HCT116 (cell line): ENCODE data around the gene RAD9A. TPM values are rescaled to one million over a fixed set of nuclear protein-coding genes. Genes with fewer than 3 reads are reported as not detected.

Experiments used
- ATAC-seq: fragments of 200-7000 bp; cut with Tn5 transposase; 2 replicates; pipeline ENCODE4 v1.9.1; 2020; ENCODE audit warnings: mild to moderate bottlenecking, moderate library complexity
- BruUV-seq: library from RNA; stranded (reverse); fragments of 400-500 nt; replicated peaks from 2 replicates; lab custom pipeline; 2021; lab: Mats Ljungman, UMichigan
- CTCF ChIA-PET: fragments of 300-600 bp; sonication (Branson Sonifier 250); formaldehyde crosslinking; loops from one replicate; lab custom pipeline; 2021; ENCODE audit warnings: antibody characterized with exemption; lab: Charles Lee
- POLR2A ChIA-PET: fragments of 300-600, 350-600 bp; sonication (Branson Sonifier 250); formaldehyde crosslinking; loops from one replicate; lab custom pipeline; 2021; ENCODE audit warnings: antibody characterized with exemption; lab: Charles Lee
- RAD21 ChIA-PET, 2 experiments: fragments of 300-600 bp; sonication (Branson Sonifier 250); formaldehyde crosslinking; loops; one replicate each; lab custom pipeline; 2023; ENCODE audit warnings: low total read pairs in 2 of 2; ENCODE audit not compliant: uncharacterized antibody in 2 of 2, unreplicated experiment in 2 of 2, low non-redundant PET in 1 of 2; lab: Charles Lee
- DNase-seq: peaks from one replicate; pipeline ENCODE4 v3.0.0-alpha.2; 2010; ENCODE audit warnings: low read depth, low spot score
- H2AFZ ChIP-seq: fragments of 200-600 bp; shearing (Covaris generic), sonication (generic); 2 replicates; pipeline ENCODE4 v1.6.1; 2017; ENCODE audit warnings: low read depth, mixed run types, mixed read lengths, antibody characterized with exemption, low read length; ENCODE audit not compliant: poor library complexity, severe bottlenecking
- H3K27ac ChIP-seq: 2 replicates; pipeline ENCODE4 v1.5.1; 2012; ENCODE audit warnings: low read depth, low read length
- H3K27me3 ChIP-seq: fragments of 200-600 bp; sonication (generic); 2 replicates; pipeline ENCODE4 v1.6.1; 2016; ENCODE audit warnings: mixed run types, low read length, mixed read lengths; ENCODE audit not compliant: insufficient read depth
- H3K36me3 ChIP-seq, 2 experiments: fragments of 200-500 bp in 1 of 2; fragments of 200-600 bp in 1 of 2; sonication (Bioruptor generic) in 1 of 2; sonication (generic) in 1 of 2; 2 replicates each; pipeline versions ENCODE4 v1.5.1 to v1.6.1; 2014 to 2016; ENCODE audit warnings: low read length in 2 of 2, inconsistent platforms in 1 of 2, mixed read lengths in 1 of 2, mixed run types in 1 of 2; ENCODE audit not compliant: insufficient read depth in 2 of 2, control insufficient read depth in 1 of 2
- H3K4me1 ChIP-seq, 2 experiments: fragments of 200-600 bp in 1 of 2; sonication (generic) in 1 of 2; 2 replicates each; pipeline versions ENCODE4 v1.5.1 to v1.6.1; 2012 to 2017; ENCODE audit warnings: low read length in 2 of 2, inconsistent platforms in 1 of 2, mild to moderate bottlenecking in 1 of 2, mixed read lengths in 1 of 2, mixed run types in 1 of 2, moderate library complexity in 1 of 2; ENCODE audit not compliant: insufficient read depth in 2 of 2, control insufficient read depth in 1 of 2
- H3K4me2 ChIP-seq: fragments of 200-600 bp; sonication (generic); 2 replicates; pipeline ENCODE4 v1.6.1; 2017; ENCODE audit warnings: mixed run types, low read length, mixed read lengths
- H3K4me3 ChIP-seq, 2 experiments: fragments of 200-600 bp in 1 of 2; sonication (generic) in 1 of 2; replicated peaks in 1 of 2; 2 replicates each; pipeline ENCODE4 v1.5.1; 2011 to 2016; ENCODE audit warnings: low read length in 2 of 2, control low read depth in 1 of 2, low read depth in 1 of 2, mild to moderate bottlenecking in 1 of 2, mixed read lengths in 1 of 2, mixed run types in 1 of 2
- H3K79me2 ChIP-seq: fragments of 200-600 bp; sonication (generic); 2 replicates; pipeline ENCODE4 v1.6.1; 2017; ENCODE audit warnings: mild to moderate bottlenecking, mixed run types, low read length, moderate library complexity, mixed read lengths; ENCODE audit not compliant: insufficient read depth
- H3K9ac ChIP-seq: fragments of 200-600 bp; sonication (generic); 2 replicates; pipeline ENCODE4 v1.6.1; 2016; ENCODE audit warnings: low read length, mixed read lengths
- H3K9me2 ChIP-seq: fragments of 200-600 bp; sonication (generic), shearing (Covaris generic); 2 replicates; pipeline ENCODE4 v1.6.1; 2017; ENCODE audit warnings: mixed run types, mild to moderate bottlenecking, moderate library complexity; ENCODE audit not compliant: insufficient read depth
- H3K9me3 ChIP-seq, 2 experiments: fragments of 200-500 bp in 1 of 2; fragments of 200-600 bp in 1 of 2; sonication (Bioruptor generic) in 1 of 2; sonication (generic) in 1 of 2; 2 replicates each; pipeline ENCODE4 v1.6.1; 2014 to 2017; ENCODE audit warnings: low read length in 2 of 2, mixed read lengths in 2 of 2, inconsistent platforms in 1 of 2, low read depth in 1 of 2, mild to moderate bottlenecking in 1 of 2, mixed run types in 1 of 2, moderate library complexity in 1 of 2; ENCODE audit not compliant: control insufficient read depth in 1 of 2, insufficient read depth in 1 of 2
- H4K20me1 ChIP-seq: fragments of 200-600 bp; sonication (generic), shearing (Covaris generic); 2 replicates; pipeline ENCODE4 v1.6.1; 2017; ENCODE audit warnings: mixed run types, mild to moderate bottlenecking, moderate library complexity; ENCODE audit not compliant: insufficient read depth
- EGR1 ChIP-seq: IDR thresholded peaks from 2 replicates; pipeline ENCODE4 v1.6.1; 2012; ENCODE audit warnings: low read depth
- MAX ChIP-seq: IDR thresholded peaks from 2 replicates; pipeline ENCODE4 v1.6.1; 2012
- POLR2A ChIP-seq: IDR thresholded peaks from 2 replicates; pipeline ENCODE4 v1.7.0; 2011; ENCODE audit warnings: borderline replicate concordance; ENCODE audit not compliant: insufficient read depth, insufficient read length; ENCODE audit errors: extremely low read depth
- POLR2AphosphoS5 ChIP-seq: IDR thresholded peaks from 2 replicates; pipeline ENCODE4 v1.6.1; 2011; ENCODE audit warnings: mild to moderate bottlenecking, low read depth, low read length, moderate library complexity
- RAD21 ChIP-seq: IDR thresholded peaks from 2 replicates; pipeline ENCODE4 v1.6.1; 2012; ENCODE audit warnings: low read depth, mild to moderate bottlenecking
- SP1 ChIP-seq: IDR thresholded peaks from 2 replicates; pipeline ENCODE4 v1.6.1; 2012; ENCODE audit warnings: low read depth
- SRF ChIP-seq: IDR thresholded peaks from 2 replicates; pipeline ENCODE4 v1.6.1; 2012; ENCODE audit warnings: low read depth
- TCF7L2 ChIP-seq: IDR thresholded peaks from 2 replicates; pipeline ENCODE4 v1.7.0; 2011; ENCODE audit warnings: borderline replicate concordance, inconsistent platforms; ENCODE audit not compliant: insufficient read depth, insufficient read length; ENCODE audit errors: extremely low read depth
- YY1 ChIP-seq: IDR thresholded peaks from 2 replicates; pipeline ENCODE4 v1.6.1; 2011; ENCODE audit warnings: low read length, low read depth, moderate library complexity, mild to moderate bottlenecking; ENCODE audit not compliant: insufficient replicate concordance; ENCODE audit errors: extremely low read depth
- ZFX ChIP-seq: fragments of 450-650 bp; IDR thresholded peaks from 2 replicates; pipeline ENCODE4 v1.6.1; 2017
- ZNF274 ChIP-seq: fragments of 200-500 bp; sonication (Bioruptor generic); IDR thresholded peaks from 2 replicates; pipeline ENCODE4 v1.6.1; 2014; ENCODE audit warnings: mild to moderate bottlenecking, low read depth, low read length, inconsistent platforms
- intact Hi-C: fragments of 100-400 bp; cut with micrococcal nuclease; formaldehyde crosslinking; loops from 2 replicates; pipeline ENCODE4 v1.10.0; 2022
- total RNA-seq: library from RNA; stranded (reverse); gene quantifications from one replicate; pipeline ENCODE4 v1.2.1, GENCODE V29; 2021; ENCODE audit not compliant: unreplicated experiment

Gene RAD9A
- total RNA-seq, 1 experiment from 2014 or later, result 49.8 TPM

- RAD21 ChIA-PET, result interaction anchor here in 1 of 2 experiments (0.6 kb wide), 1 partner anchor 334 kb away, joined by 4 read pairs; no protein-coding TSS in a partner anchor
- peaks cover 8 to 10% of the 10 kb centered on the region in 2 experiments; a peak in 3 of 4 replicates for H3K36me3 ChIP-seq
- H3K27me3 ChIP-seq, result no peaks in the 10 kb centered on the region
- CTCF ChIA-PET, result interaction anchor here (1.0 kb wide), 1 partner anchor 11 kb away, joined by 4 read pairs; no protein-coding TSS in a partner anchor
- DNase-seq, result peak; percentile 94
- H3K9me2 ChIP-seq, result no peaks in the 10 kb centered on the region
- peaks cover 27% of the 10 kb centered on the region for H3K79me2 ChIP-seq
- peak within 1 kb of the TSS; percentile 91 to 98 for H3K4me3 ChIP-seq
- POLR2A ChIA-PET, result interaction anchor here (0.6 to 1.7 kb wide), 3 partner anchors 9 to 155 kb away, joined by 3 to 4 read pairs (median 3); partner anchors contain the start of genes GSTP1 and PTPRCAP
- BruUV-seq, result no TSS peak
- ATAC-seq, result peak; percentile 91
- H3K9ac ChIP-seq, result peak within 1 kb of the TSS; percentile 92
- TF ChIP-seq ZFX, result peak; percentile 86; the same call in 1 of the 2 replicates
- TF ChIP-seq YY1, result peak; percentile 99
- TF ChIP-seq EGR1, result peak; percentile 80
- TF ChIP-seq POLR2AphosphoS5, result peak; percentile 94
- peak; percentile 52 for TF ChIP-seq POLR2A
- peak; percentile 98 for TF ChIP-seq SRF
- no peak; the same call in 1 of the 2 replicates for TF ChIP-seq SP1
- TF ChIP-seq MAX, result no peak
- peak; percentile 34 for TF ChIP-seq TCF7L2
- TF ChIP-seq ZNF274, result no peak
- no peak for TF ChIP-seq RAD21
- H2AFZ ChIP-seq, result peak within 1 kb of the TSS; percentile 68
- intact Hi-C loops, result loop anchor here (1.0 to 5.0 kb wide), 3 partner anchors 36 to 79 kb away; partner anchors contain the start of genes CDK2AP2, PITPNM1 and TMEM134
- no peaks in the 10 kb centered on the region for H3K9me3 ChIP-seq
- no peaks in the 10 kb centered on the region for H4K20me1 ChIP-seq
- peak within 1 kb of the TSS; percentile 71 for H3K27ac ChIP-seq
- H3K4me1 ChIP-seq, result peaks cover 11 to 12% of the 10 kb centered on the region in 2 experiments
- H3K4me2 ChIP-seq, result peak within 1 kb of the TSS; percentile 95
These were observed 36.5 kb downstream of the RAD9A start, which contains the start of gene RPS6KB2 for GRCh38 chr11:67428052-67429001. TSS of gene RPS6KB2 (plus strand) at chr11:67428494. CDS start at chr11:67428546, 52 bp downstream.
